HUES6 (cell line): ENCODE measurements around the gene RET.
A peak's percentile ranks its signal among the peaks of the same experiment; 100 is the strongest.

Experiments
- H3K27ac ChIP-seq: 2 replicates; pipeline ENCODE4 v1.7.0; 2013; ENCODE audit warnings: low read depth, mild to moderate bottlenecking, low read length, inconsistent platforms
- H3K27me3 ChIP-seq: 2 replicates; pipeline ENCODE4 v1.6.1; 2013; ENCODE audit warnings: low read length; ENCODE audit not compliant: control insufficient read depth, insufficient read depth
- H3K36me3 ChIP-seq: 2 replicates; pipeline ENCODE4 v1.6.1; 2013; ENCODE audit warnings: low read length; ENCODE audit not compliant: control insufficient read depth, insufficient read depth
- H3K4me1 ChIP-seq: 2 replicates; pipeline ENCODE4 v1.6.1; 2013; ENCODE audit warnings: low read length; ENCODE audit not compliant: control insufficient read depth, insufficient read depth
- H3K4me3 ChIP-seq: 2 replicates; pipeline ENCODE4 v1.5.1; 2013; ENCODE audit warnings: low read depth, low read length
- H3K9ac ChIP-seq: one replicate; pipeline ENCODE4 v1.6.1; 2013; ENCODE audit warnings: mild to moderate bottlenecking, low read length
- H3K9me3 ChIP-seq: 2 replicates; pipeline ENCODE4 v1.6.1; 2013; ENCODE audit warnings: low read depth, low read length; ENCODE audit not compliant: control insufficient read depth, insufficient read depth

RET gene

DNA sequence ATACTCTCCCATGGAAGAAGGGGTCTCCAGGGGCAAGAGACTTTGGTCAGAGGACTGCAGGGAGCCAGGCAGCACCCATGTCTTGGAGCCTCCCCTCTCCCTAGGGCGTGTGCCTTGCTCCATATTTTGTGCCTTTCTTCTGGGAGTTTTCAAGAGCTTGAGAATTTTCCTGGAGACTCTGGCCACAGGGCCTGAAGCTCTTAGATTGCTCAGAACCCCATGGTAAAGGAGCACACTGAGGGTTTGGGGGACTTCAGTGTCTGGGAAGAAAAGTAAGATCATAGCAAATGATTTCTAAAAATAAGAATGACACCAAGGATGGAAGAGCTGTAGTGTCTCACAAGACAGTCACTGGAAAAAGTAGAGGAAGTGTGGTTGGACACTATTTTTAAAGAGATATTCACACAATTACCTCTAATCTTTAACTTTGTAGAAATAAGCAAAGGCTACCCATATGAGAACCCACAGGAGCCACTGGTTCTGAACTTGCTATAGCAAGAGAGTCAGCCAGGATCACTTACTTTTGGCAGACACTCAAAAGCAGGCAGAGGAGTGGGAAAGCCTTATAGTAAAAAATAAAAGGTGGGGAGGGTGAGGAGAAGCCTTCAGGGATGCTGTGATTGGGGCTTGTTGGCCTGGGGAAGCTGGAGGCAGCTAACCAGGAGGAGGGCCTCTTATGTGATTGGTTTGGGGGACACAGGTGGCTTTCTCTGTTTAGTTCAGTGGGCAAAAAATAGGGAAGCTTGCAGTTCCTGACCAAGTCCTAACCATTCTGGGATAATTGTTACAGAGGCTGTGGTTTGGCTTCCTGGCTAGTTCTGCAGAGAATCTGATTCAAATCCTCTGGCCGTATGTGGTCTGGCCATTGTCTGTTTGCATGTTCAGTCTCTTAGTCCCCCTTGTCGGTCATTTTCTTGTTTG lies 56.3 kb downstream of the RET start:
- H3K4me1 ChIP-seq = no peaks in the 10 kb centered on the region
- no peak overlapping the region for H3K4me3 ChIP-seq
- H3K9ac ChIP-seq = no peak overlapping the region
- no peaks in the 10 kb centered on the region for H3K27me3 ChIP-seq
- no peak overlapping the region for H3K27ac ChIP-seq
- H3K36me3 ChIP-seq = no peaks in the 10 kb centered on the region
- no peaks in the 10 kb centered on the region for H3K9me3 ChIP-seq

DNA sequence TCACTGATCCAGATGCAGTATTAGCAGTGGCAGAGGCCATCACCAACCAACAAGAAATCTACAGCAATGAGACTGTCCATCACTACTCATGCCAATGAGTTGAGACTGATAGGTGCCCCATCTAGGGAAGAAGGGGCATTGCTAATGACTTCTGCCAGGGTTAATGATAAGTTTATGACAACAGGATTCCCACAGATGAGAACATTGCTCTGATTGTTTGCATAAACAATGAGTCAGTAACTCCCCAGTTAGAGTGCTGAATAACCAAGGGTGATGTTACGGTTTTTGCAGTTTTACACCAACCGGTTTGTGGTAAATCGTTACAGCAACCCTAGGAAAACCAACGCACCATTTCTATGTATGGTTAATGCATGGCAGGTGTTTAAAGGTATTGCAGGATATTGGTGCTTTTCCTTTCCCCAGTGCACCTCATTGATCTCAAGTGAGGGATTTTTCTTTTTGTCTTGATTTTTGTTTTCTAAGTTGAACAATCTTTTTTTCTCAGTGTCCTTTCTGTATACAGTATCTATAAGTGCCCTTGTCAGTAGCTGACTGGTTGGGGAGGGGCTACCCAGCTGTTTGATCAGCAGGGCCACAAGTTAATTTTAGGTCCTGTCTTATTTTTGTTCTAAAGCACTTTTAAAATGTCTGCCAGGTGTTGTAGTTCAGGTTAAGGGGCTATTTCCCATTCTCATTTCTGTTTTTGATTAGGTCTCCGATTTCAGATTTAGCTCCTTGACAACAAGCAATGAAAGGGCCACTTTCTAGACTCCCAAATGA lies 57.4 kb downstream of the RET start:
- Histone ChIP-seq H3K27me3 (no peaks in the 10 kb centered on the region), H3K4me1 (0 out of 2 replicates have a peak, but pooled peaks cover 4% of the 10 kb centered on the region), H3K36me3 (no peaks in the 10 kb centered on the region), H3K9me3 (no peaks in the 10 kb centered on the region), H3K9ac (no peak overlapping the region), H3K4me3 (no peak overlapping the region), H3K27ac (no peak overlapping the region)

DNA sequence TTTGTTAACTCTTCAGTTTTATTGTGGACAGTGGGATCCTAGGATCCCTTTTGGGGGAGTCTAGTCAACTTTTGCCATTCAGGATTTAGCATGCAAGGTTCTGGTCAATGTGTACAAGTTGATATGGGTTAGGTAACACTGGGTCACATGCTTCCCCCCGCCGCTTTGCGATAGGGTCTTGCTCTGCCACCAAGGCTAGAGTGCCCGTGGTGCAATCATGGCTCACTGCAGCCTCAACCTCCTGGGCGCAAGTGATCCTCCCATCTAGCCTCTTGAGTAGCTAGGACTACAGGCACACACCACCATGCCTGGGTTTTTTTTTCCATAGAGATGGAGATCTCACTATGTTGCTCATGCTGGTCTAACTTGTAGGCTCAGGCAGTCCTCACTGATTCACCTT lies 58.2 kb downstream of the RET start:
- no peaks in the 10 kb centered on the region for H3K36me3 ChIP-seq
- no peaks in the 10 kb centered on the region for H3K27me3 ChIP-seq
- H3K4me1 ChIP-seq = 0 out of 2 replicates have a peak, but pooled peaks cover 6% of the 10 kb centered on the region
- H3K4me3 ChIP-seq = no peak overlapping the region
- H3K9ac ChIP-seq = no peak overlapping the region
- H3K27ac ChIP-seq = no peak overlapping the region
- H3K9me3 ChIP-seq = no peaks in the 10 kb centered on the region

DNA sequence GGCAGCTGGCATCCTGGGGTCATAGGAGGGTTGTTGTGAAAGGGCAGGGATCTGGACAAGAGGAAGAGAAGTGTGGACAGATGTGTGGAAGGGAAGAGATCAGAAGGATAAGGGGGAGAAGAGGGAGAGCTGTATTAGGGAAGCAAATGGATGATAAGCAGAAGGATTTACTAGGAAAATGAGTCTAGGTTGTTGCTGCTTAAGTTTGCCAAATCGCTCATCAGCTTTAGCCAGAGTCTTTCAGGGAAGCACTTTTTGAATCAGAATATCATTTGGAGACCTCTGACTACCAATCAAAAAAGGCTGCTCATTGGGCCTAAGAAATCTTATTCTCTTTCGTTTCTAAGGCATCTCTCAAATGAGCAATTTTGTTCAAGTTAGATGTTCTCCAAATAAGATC lies 58.8 kb downstream of the RET start:
- H3K4me1 ChIP-seq = 0 out of 2 replicates have a peak, but pooled peaks cover 6% of the 10 kb centered on the region
- H3K9me3 ChIP-seq = no peaks in the 10 kb centered on the region
- no peaks in the 10 kb centered on the region for H3K27me3 ChIP-seq
- no peak overlapping the region for H3K27ac ChIP-seq
- no peak overlapping the region for H3K4me3 ChIP-seq
- no peak overlapping the region for H3K9ac ChIP-seq
- no peaks in the 10 kb centered on the region for H3K36me3 ChIP-seq

DNA sequence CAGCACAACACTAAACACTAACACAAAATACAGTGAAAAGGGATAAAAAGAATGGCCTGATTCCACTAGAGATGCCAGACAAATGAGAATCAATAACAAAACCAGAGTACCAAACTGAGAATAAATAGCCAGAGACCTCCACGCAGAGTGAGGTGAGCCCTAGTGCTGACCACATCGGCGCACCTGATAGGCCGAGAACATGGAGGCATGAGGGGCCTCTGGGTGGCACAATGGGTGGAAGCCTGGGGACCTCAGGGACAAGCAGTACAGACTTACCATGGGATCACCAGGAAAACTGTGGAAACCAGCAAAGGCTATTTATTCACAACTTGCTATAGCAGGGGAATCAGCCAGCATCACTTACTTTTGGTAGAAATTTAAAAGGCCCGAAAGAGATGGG lies 59.6 kb downstream of the RET start:
- Histone ChIP-seq H3K4me1 (0 out of 2 replicates have a peak, but pooled peaks cover 6% of the 10 kb centered on the region), H3K36me3 (no peaks in the 10 kb centered on the region), H3K27ac (no peak overlapping the region), H3K9me3 (no peaks in the 10 kb centered on the region), H3K27me3 (no peaks in the 10 kb centered on the region), H3K9ac (no peak overlapping the region), H3K4me3 (no peak overlapping the region)

DNA sequence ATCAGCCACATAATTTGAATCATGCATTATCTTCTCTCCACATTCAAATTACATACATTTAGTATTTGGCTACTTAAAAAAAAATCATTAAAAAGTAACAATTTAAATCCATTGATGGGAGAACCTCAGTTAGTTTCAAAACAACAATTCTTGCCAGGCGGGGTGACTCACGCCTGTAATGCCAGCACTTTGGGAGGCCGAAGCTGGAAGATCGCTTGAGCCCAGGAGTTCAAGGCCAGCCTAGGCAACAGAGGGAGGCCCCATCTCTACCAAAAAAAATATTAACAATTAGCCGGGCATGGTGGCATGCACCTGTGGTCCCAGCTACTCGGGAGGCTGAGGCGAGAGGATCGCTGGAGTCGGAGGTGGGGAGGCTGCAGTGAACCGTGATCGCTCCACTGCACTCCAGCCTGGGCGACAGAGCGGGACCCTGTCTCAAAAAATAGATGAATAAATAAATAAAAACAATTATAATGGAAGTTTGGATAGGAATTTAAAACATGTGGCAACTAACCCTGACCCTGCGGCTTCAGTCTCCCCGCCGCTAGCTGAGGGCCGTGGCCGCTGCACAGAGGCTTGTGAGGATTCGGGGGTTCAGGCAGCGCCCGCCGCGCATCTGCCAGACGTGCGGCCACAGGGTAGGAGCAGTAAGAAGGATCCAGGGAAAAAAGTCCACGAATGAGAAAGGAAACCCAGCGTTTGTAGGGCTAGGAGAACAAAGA lies 60.3 kb downstream of the RET start:
- Histone ChIP-seq H3K4me1 (0 out of 2 replicates have a peak, but pooled peaks cover 6% of the 10 kb centered on the region), H3K27me3 (no peaks in the 10 kb centered on the region), H3K27ac (no peak overlapping the region; the same call in 1 of the 2 replicates), H3K4me3 (peak overlapping the region; percentile 87), H3K36me3 (no peaks in the 10 kb centered on the region), H3K9ac (peak overlapping the region; percentile 89), H3K9me3 (no peaks in the 10 kb centered on the region)

DNA sequence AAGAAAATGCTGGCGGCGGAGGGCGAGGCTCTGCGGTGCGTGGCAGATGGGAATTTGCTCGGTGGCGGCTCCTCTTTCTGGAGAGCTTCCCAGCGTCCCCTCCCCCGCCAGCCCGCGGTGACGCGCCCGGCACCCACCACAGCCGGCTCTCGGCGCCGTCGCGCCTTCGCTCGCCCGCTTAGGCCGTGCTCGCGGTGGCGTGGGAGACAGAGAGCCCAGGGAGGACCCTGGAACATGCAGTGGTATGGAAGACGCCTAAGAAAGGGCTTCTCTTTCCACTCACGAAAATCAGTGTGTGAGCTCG lies 60.8 kb downstream of the RET start:
- H3K9me3 ChIP-seq = no peaks in the 10 kb centered on the region
- peak overlapping the region; percentile 87 for H3K4me3 ChIP-seq
- H3K36me3 ChIP-seq = no peaks in the 10 kb centered on the region
- peak overlapping the region; percentile 89 for H3K9ac ChIP-seq
- no peak overlapping the region; the same call in 1 of the 2 replicates for H3K27ac ChIP-seq
- H3K4me1 ChIP-seq = 0 out of 2 replicates have a peak, but pooled peaks cover 6% of the 10 kb centered on the region
- no peaks in the 10 kb centered on the region for H3K27me3 ChIP-seq

DNA sequence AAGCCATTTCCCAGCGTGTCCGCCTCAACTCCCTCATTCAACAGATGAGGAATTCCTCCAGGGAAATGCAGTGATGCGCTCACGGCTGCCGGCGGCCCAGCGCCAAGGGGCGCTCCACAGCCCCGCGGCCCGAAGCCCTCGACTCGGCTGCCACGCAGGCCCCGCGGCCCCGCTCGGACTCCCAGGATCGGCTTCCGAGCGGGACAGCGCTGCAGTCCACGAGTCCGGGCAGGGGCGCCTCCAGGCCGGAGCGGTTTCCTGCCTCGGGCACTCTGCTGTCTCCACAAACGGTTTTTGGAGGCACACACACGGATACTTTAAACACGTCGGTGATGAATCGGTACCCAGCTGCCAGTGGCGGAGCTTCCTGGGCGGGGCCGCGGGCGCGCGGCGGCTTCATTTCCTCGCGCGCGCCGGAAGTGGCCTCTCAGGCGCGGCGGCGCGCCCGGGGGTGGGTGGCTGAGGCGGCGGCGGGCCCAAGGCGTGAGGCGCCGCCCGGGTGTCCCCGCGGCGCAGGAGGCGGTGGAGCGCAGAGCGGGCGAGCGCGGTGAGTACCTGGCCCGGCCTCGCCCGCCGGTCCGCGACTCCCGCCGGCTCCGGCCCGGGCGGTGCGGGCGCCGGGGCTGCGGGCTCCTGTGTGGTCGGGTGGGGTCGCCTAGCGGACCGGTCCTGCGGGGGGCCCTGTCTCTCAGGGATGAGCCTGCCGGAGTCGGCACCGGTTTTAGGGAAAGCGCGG lies 61.3 kb downstream of the RET start, which contains the start of gene CSGALNACT2:
Gene CSGALNACT2 (plus strand): TSS at position 425 of the 736 bp plus-strand sequence. CDS start 16,705 bp downstream, outside the sequence.
- H3K27me3 ChIP-seq = no peaks in the 10 kb centered on the region
- H3K4me3 ChIP-seq = peak within 1 kb of the TSS; percentile 87
- H3K36me3 ChIP-seq = no peaks in the 10 kb centered on the region
- no peaks in the 10 kb centered on the region for H3K9me3 ChIP-seq
- H3K27ac ChIP-seq = no peak within 1 kb of the TSS; the same call in 1 of the 2 replicates
- 0 out of 2 replicates have a peak, but pooled peaks cover 10% of the 10 kb centered on the region for H3K4me1 ChIP-seq
- H3K9ac ChIP-seq = peak within 1 kb of the TSS; percentile 89

DNA sequence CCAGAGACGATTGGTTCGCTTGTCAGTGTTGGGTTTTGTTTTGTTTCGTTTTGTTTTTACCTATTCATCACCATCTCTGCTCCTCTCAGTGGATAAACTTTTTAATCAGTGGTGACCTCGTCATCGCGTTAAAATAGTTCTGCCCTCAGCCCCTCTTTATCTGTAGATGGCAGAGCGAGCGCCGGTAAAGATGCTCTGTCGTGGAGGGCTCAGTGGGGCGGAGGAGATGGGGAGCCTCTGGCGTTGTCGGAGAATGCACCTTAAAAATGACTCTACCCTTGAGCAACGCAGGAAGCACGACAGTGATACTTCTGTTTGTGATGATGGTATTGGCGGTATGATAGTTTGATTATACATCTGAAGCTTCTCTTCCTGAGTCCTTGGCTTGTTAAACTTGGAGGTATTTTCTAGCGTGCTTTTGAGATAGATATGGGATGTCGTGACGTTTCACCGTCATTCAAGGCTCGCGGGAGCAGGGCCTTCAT lies 61.9 kb downstream of the RET start:
- no peaks in the 10 kb centered on the region for H3K9me3 ChIP-seq
- peaks cover 16% of the 10 kb centered on the region; the same call in 1 of the 2 replicates for H3K4me1 ChIP-seq
- peak overlapping the region; percentile 5 for H3K9ac ChIP-seq
- H3K4me3 ChIP-seq = peak overlapping the region; percentile 87
- no peaks in the 10 kb centered on the region for H3K36me3 ChIP-seq
- H3K27ac ChIP-seq = no peak overlapping the region
- no peaks in the 10 kb centered on the region for H3K27me3 ChIP-seq

DNA sequence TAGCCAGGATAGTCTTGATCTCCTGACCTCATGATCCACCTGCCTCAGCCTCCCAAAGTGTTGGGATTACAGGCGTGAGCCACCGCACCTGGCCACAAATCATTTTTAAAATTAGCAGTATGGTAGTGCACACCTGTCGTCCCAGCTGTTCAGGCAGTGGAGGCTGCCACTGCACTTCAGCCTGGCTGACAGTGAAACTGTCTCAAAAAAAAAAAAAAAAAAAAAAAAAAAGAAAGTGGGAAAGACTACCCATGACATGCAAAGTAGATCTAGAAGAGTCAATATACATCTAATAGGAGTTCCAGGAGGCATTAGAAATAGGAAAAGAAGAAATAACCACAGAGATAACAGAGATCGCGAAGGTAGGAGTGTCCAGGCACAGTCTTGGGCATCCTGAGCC lies 64.6 kb downstream of the RET start:
- H3K4me1 ChIP-seq = peaks cover 32% of the 10 kb centered on the region; the same call in 1 of the 2 replicates
- no peaks in the 10 kb centered on the region for H3K36me3 ChIP-seq
- H3K27ac ChIP-seq = no peak overlapping the region
- no peak overlapping the region for H3K9ac ChIP-seq
- H3K9me3 ChIP-seq = no peaks in the 10 kb centered on the region
- no peak overlapping the region for H3K4me3 ChIP-seq
- no peaks in the 10 kb centered on the region for H3K27me3 ChIP-seq
